H9 (cell line): Measurements from ENCODE around the gene CREB3L2. TPM values are rescaled to one million over a fixed set of nuclear protein-coding genes. Genes with fewer than 3 reads are reported as not detected.

Experiments
- DNase-seq: peaks from one replicate; pipeline ENCODE4 v3.0.0-alpha.2; 2017
- H2AFZ ChIP-seq: one replicate; pipeline ENCODE4 v1.6.1; 2013; ENCODE audit warnings: mild to moderate bottlenecking, low read length, control low read depth, moderate library complexity
- H2AK5ac ChIP-seq: 2 replicates; pipeline ENCODE4 v1.6.1; 2013; ENCODE audit warnings: low read length, control low read depth, mixed read lengths; ENCODE audit not compliant: insufficient read length
- H2BK120ac ChIP-seq: one replicate; pipeline ENCODE4 v1.6.1; 2013; ENCODE audit warnings: low read depth, mild to moderate bottlenecking, low read length, control low read depth, inconsistent platforms; ENCODE audit not compliant: poor library complexity, severe bottlenecking
- H2BK12ac ChIP-seq: 2 replicates; pipeline ENCODE4 v1.6.1; 2013; ENCODE audit warnings: low read length, control low read depth, mixed read lengths, low read depth; ENCODE audit not compliant: insufficient read length
- H2BK15ac ChIP-seq: 2 replicates; pipeline ENCODE4 v1.6.1; 2013; ENCODE audit warnings: low read depth, low read length, control low read depth
- H2BK20ac ChIP-seq: one replicate; pipeline ENCODE4 v1.6.1; 2013; ENCODE audit warnings: low read depth, mild to moderate bottlenecking, low read length, control low read depth, inconsistent platforms; ENCODE audit not compliant: poor library complexity, severe bottlenecking
- H2BK5ac ChIP-seq: 2 replicates; pipeline ENCODE4 v1.6.1; 2013; ENCODE audit warnings: low read length, control low read depth, mixed read lengths; ENCODE audit not compliant: insufficient read length
- H3K14ac ChIP-seq: 2 replicates; pipeline ENCODE4 v1.6.1; 2013; ENCODE audit warnings: low read length, control low read depth; ENCODE audit not compliant: insufficient read depth
- H3K18ac ChIP-seq: 2 replicates; pipeline ENCODE4 v1.6.1; 2013; ENCODE audit warnings: low read depth, mild to moderate bottlenecking, mixed read lengths, low read length, control low read depth; ENCODE audit not compliant: insufficient read length
- H3K23ac ChIP-seq: 2 replicates; pipeline ENCODE4 v1.6.1; 2013; ENCODE audit warnings: low read length, control low read depth, mixed read lengths, low read depth; ENCODE audit not compliant: insufficient read length
- H3K23me2 ChIP-seq: 2 replicates; pipeline ENCODE4 v1.6.1; 2013; ENCODE audit warnings: low read depth, mild to moderate bottlenecking, mixed read lengths, low read length, control low read depth; ENCODE audit not compliant: insufficient read length, poor library complexity, severe bottlenecking
- H3K27ac ChIP-seq: 2 replicates; pipeline ENCODE4 v1.5.1; 2013; ENCODE audit warnings: low read length, control low read depth, mixed read lengths, low read depth; ENCODE audit not compliant: insufficient read length
- H3K27me3 ChIP-seq: 2 replicates; pipeline ENCODE4 v1.6.1; 2013; ENCODE audit warnings: low read length, control low read depth, inconsistent platforms; ENCODE audit not compliant: insufficient read depth
- H3K4ac ChIP-seq: 2 replicates; pipeline ENCODE4 v1.6.1; 2013; ENCODE audit warnings: low read depth, mild to moderate bottlenecking, control low read depth, inconsistent platforms, low read length, moderate library complexity
- H3K4me1 ChIP-seq: 2 replicates; pipeline ENCODE4 v1.6.1; 2013; ENCODE audit warnings: low read length, control low read depth, inconsistent platforms; ENCODE audit not compliant: insufficient read depth
- H3K4me2 ChIP-seq: 2 replicates; pipeline ENCODE4 v1.6.1; 2013; ENCODE audit warnings: low read length, control low read depth, mixed read lengths; ENCODE audit not compliant: insufficient read length, insufficient read depth
- H3K56ac ChIP-seq: 2 replicates; pipeline ENCODE4 v1.6.1; 2013; ENCODE audit warnings: low read depth, mild to moderate bottlenecking, mixed read lengths, low read length, control low read depth; ENCODE audit not compliant: insufficient read length
- H3K79me1 ChIP-seq: 2 replicates; pipeline ENCODE4 v1.6.1; 2013; ENCODE audit warnings: low read depth, mild to moderate bottlenecking, moderate library complexity, low read length, control low read depth, inconsistent platforms; ENCODE audit not compliant: insufficient read depth, poor library complexity, severe bottlenecking
- H3K79me2 ChIP-seq: 2 replicates; pipeline ENCODE4 v1.6.1; 2013; ENCODE audit warnings: low read length, control low read depth, inconsistent platforms; ENCODE audit not compliant: insufficient read depth
- H3K9ac ChIP-seq: 2 replicates; pipeline ENCODE4 v1.6.1; 2013; ENCODE audit warnings: low read length, control low read depth, mixed read lengths; ENCODE audit not compliant: insufficient read length; ENCODE audit errors: extremely low read depth
- H3K9me3 ChIP-seq: one replicate; pipeline ENCODE4 v1.6.1; 2013; ENCODE audit warnings: low read depth, low read length, inconsistent platforms; ENCODE audit not compliant: control insufficient read depth
- H3T11ph ChIP-seq: one replicate; pipeline ENCODE4 v1.6.1; 2013; ENCODE audit warnings: mild to moderate bottlenecking, low read length, control low read depth, inconsistent platforms
- H4K20me1 ChIP-seq: one replicate; pipeline ENCODE4 v1.6.1; 2013; ENCODE audit not compliant: control insufficient read depth, insufficient read length, insufficient read depth
- H4K5ac ChIP-seq: 2 replicates; pipeline ENCODE4 v1.6.1; 2013; ENCODE audit warnings: low read depth, mild to moderate bottlenecking, mixed read lengths, low read length, control low read depth; ENCODE audit not compliant: insufficient read length
- H4K8ac ChIP-seq: replicated peaks from 2 replicates; pipeline ENCODE4 v1.6.1; 2013; ENCODE audit warnings: low read length, control low read depth, mixed read lengths, low read depth; ENCODE audit not compliant: insufficient read length
- H4K91ac ChIP-seq: 2 replicates; pipeline ENCODE4 v1.6.1; 2013; ENCODE audit warnings: low read depth, mild to moderate bottlenecking, moderate library complexity, mixed read lengths, low read length, control low read depth; ENCODE audit not compliant: insufficient read length
- H3K27ac Mint-ChIP-seq, 3 experiments: 2 replicates in 2 of 3; 3 replicates in 1 of 3; pipeline ENCODE4 v1.8.0; 2020 to 2021; ENCODE audit warnings: mixed read lengths in 3 of 3, mild to moderate bottlenecking in 1 of 3, moderate library complexity in 1 of 3
- H3K27me3 Mint-ChIP-seq: 2 replicates; pipeline ENCODE4 v1.8.0; 2021; ENCODE audit warnings: low read depth, mild to moderate bottlenecking, moderate library complexity, mixed read lengths
- H3K36me3 Mint-ChIP-seq, 3 experiments: 2 replicates in 2 of 3; 3 replicates in 1 of 3; pipeline ENCODE4 v1.8.0; 2020 to 2021; ENCODE audit warnings: low read depth in 3 of 3, mixed read lengths in 3 of 3; ENCODE audit not compliant: insufficient read depth in 1 of 3
- H3K4me1 Mint-ChIP-seq, 2 experiments: 2 replicates each; pipeline ENCODE4 v1.8.0; 2020; ENCODE audit warnings: mixed read lengths in 2 of 2
- H3K4me3 Mint-ChIP-seq, 2 experiments: 2 replicates in 1 of 2; 3 replicates in 1 of 2; pipeline ENCODE4 v1.8.0; 2020 to 2021; ENCODE audit warnings: mild to moderate bottlenecking in 2 of 2, mixed read lengths in 2 of 2, moderate library complexity in 1 of 2
- H3K9me3 Mint-ChIP-seq, 2 experiments: 2 replicates in 1 of 2; 3 replicates in 1 of 2; pipeline ENCODE4 v1.8.0; 2020; ENCODE audit warnings: mild to moderate bottlenecking in 2 of 2, mixed read lengths in 2 of 2, moderate library complexity in 1 of 2
- WGBS: extraction: QIAGEN DNeasy Blood & Tissue Kit; methylation state at CpG from one replicate; pipeline ENCODE4 v1.1.7; 2013; ENCODE audit warnings: missing lambda C conversion rate, low lambda C conversion rate, mixed read lengths; ENCODE audit not compliant: insufficient read length; ENCODE audit errors: extremely low coverage; 5-methylcytosine and 5-hydroxymethylcytosine counted together
- total RNA-seq: library from RNA; stranded (reverse); gene quantifications from 2 replicates; pipeline ENCODE4 v1.2.1, GENCODE V29; 2021
- TF ChIP-seq, protein P1 (sequence below): fragments of 200-600 bp; sonication (generic); conservative IDR thresholded peaks from 3 replicates; pipeline ENCODE4 v1.8.0; 2021; ENCODE audit warnings: antibody characterized with exemption, mild to moderate bottlenecking

CREB3L2 gene
- total RNA-seq, 1 experiment from 2014 or later = 60.7 TPM

DNA sequence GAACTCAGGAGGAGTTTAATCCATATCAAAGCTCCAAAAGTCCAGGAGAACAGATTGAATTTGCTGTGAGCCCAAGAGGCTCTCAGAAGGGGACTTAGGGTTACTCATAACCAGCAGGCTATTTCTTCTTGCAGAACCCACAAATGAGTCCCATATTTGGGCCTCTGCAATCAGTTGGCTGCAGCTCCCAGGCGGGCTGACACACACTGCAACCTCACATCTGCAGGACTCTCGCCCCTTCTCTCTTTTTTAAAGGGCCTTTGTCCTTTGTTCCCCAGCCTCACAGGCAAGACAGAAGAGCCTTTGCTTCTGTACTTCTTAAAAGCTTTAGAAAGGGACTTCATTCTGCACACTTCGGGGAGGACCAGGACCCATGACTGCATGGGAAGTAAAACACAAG, 26.7 kb downstream of the CREB3L2 start:
- no peak overlapping the region for H3K18ac ChIP-seq
- H3K23ac ChIP-seq = no peak overlapping the region
- no peak overlapping the region for H4K91ac ChIP-seq
- no peak for DNase-seq
- no peaks in the 10 kb centered on the region for H3K23me2 ChIP-seq
- no peaks in the 10 kb centered on the region for H3K9me3 ChIP-seq
- H3K4ac ChIP-seq = no peak overlapping the region
- no peak overlapping the region for H3K4me2 ChIP-seq
- H2AK5ac ChIP-seq = no peak overlapping the region
- no peak overlapping the region for H3K14ac ChIP-seq
- H3K79me1 ChIP-seq = peaks cover 10% of the 10 kb centered on the region
- Mint-ChIP-seq H3K36me3 (peaks cover 4 to 12% (median 5%) of the 10 kb centered on the region in 3 experiments; a peak in 5 of 7 replicates), H3K9me3 (no peaks in the 10 kb centered on the region), H3K4me1 (peaks cover 22 to 32% of the 10 kb centered on the region in 2 experiments; a peak in 3 of 4 replicates), H3K27ac (no peak overlapping the region), H3K27me3 (no peaks in the 10 kb centered on the region), H3K4me3 (no peak overlapping the region)
- no peak overlapping the region for H2AFZ ChIP-seq
- H2BK12ac ChIP-seq = no peak overlapping the region
- H3K56ac ChIP-seq = no peak overlapping the region
- TF ChIP-seq, protein P1, sequence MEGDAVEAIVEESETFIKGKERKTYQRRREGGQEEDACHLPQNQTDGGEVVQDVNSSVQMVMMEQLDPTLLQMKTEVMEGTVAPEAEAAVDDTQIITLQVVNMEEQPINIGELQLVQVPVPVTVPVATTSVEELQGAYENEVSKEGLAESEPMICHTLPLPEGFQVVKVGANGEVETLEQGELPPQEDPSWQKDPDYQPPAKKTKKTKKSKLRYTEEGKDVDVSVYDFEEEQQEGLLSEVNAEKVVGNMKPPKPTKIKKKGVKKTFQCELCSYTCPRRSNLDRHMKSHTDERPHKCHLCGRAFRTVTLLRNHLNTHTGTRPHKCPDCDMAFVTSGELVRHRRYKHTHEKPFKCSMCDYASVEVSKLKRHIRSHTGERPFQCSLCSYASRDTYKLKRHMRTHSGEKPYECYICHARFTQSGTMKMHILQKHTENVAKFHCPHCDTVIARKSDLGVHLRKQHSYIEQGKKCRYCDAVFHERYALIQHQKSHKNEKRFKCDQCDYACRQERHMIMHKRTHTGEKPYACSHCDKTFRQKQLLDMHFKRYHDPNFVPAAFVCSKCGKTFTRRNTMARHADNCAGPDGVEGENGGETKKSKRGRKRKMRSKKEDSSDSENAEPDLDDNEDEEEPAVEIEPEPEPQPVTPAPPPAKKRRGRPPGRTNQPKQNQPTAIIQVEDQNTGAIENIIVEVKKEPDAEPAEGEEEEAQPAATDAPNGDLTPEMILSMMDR = no peak
- peaks cover 2% of the 10 kb centered on the region; the same call in 1 of the 2 replicates for H3K79me2 ChIP-seq
- no peaks in the 10 kb centered on the region for H4K20me1 ChIP-seq
- no peak overlapping the region for H2BK15ac ChIP-seq
- no peak overlapping the region for H3T11ph ChIP-seq
- H2BK120ac ChIP-seq = no peak overlapping the region
- no peaks in the 10 kb centered on the region for H3K27me3 ChIP-seq
- H4K8ac ChIP-seq = no peak overlapping the region
- WGBS = no CpG with 5 or more reads among the region's 3 CpGs
- no peak overlapping the region for H2BK20ac ChIP-seq
- H3K27ac ChIP-seq = no peak overlapping the region
- H2BK5ac ChIP-seq = no peak overlapping the region
- H3K4me1 ChIP-seq = no peaks in the 10 kb centered on the region; the same call in 1 of the 2 replicates
- no peak overlapping the region for H4K5ac ChIP-seq
- no peak overlapping the region for H3K9ac ChIP-seq
